Spinal cord (tissue), 10 donors: ENCODE measurements around the gene IL2RG. TPM values are rescaled to one million over a fixed set of nuclear protein-coding genes. Genes with fewer than 3 reads are reported as not detected.

Experiments
- DNase-seq, 6 donors: peaks; one replicate each; pipeline versions ENCODE4 v3.0.0 to v3.0.0-alpha.2; 2013 to 2015; ENCODE audit warnings: low spot score in 6 of 6, low read depth in 4 of 6
- H3K27ac ChIP-seq: one replicate; pipeline ENCODE4 v1.5.1; 2013; ENCODE audit warnings: low read depth, low read length, control low read depth
- H3K27me3 ChIP-seq: one replicate; pipeline ENCODE4 v1.6.1; 2013; ENCODE audit warnings: low read length; ENCODE audit not compliant: control insufficient read depth, insufficient read depth
- H3K36me3 ChIP-seq: one replicate; pipeline ENCODE4 v1.6.1; 2013; ENCODE audit warnings: low read length; ENCODE audit not compliant: control insufficient read depth, insufficient read depth
- H3K4me1 ChIP-seq: one replicate; pipeline ENCODE4 v1.6.1; 2013; ENCODE audit warnings: low read length; ENCODE audit not compliant: control insufficient read depth, insufficient read depth
- H3K4me3 ChIP-seq: one replicate; pipeline ENCODE4 v1.5.1; 2013; ENCODE audit warnings: low read depth, low read length, control low read depth
- H3K9me3 ChIP-seq: one replicate; pipeline ENCODE4 v1.6.1; 2013; ENCODE audit warnings: low read length; ENCODE audit not compliant: control insufficient read depth, insufficient read depth
- WGBS: methylation state at CpG from one replicate; pipeline ENCODE4 v1.1.5; 2013; ENCODE audit warnings: missing lambda C conversion rate; ENCODE audit not compliant: insufficient coverage; 5-methylcytosine and 5-hydroxymethylcytosine counted together
- polyA plus RNA-seq, 2 donors: library from polyadenylated mRNA; unstranded; fragments of 120-200 nt; gene quantifications; one replicate each; pipeline ENCODE4 v1.2.1, GENCODE V29; 2013; ENCODE audit not compliant: insufficient read length in 2 of 2
- total RNA-seq, 2 donors: library from RNA; depleted of rRNA in 1 of 2; stranded (reverse); fragments of 120-200 nt in 1 of 2; fragments of >200 nt in 1 of 2; gene quantifications; one replicate each; pipeline versions ENCODE4 v1.2.3 to v1.2.4, GENCODE V29; 2013 to 2014
- donor health status: healthy.

Gene IL2RG
- total and polyA plus RNA-seq, 4 donors, result 0.22 to 4.5 (median 0.94) TPM

DNA sequence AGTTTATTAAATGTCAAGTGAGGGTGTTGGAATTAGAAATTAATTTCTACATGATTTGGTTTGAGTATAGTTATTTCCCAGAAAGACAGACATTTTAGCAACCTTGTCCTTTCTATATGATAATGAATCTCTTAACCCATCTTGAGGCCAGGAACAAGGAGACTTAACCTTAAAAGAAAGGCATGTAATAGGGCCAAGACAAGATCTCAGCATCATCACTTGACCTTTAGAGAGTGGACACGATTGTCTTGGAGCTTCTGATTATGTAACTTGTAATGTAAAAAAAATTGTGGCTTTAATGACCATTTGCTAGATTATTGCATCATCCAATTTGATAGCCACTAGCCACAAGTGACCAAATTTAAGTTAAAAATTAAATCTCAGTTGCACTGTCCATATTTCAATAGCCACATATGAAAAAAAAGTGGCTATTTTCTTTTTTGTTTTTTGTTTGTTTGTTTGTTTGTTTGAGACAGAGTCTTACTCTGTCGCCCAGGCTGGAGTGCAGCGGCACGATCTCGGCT, 29.2 kb downstream of the IL2RG start:
- no peak for DNase-seq
- Histone ChIP-seq H3K36me3 (no peaks in the 10 kb centered on the region), H3K27me3 (no peaks in the 10 kb centered on the region), H3K4me3 (no peak overlapping the region), H3K27ac (no peak overlapping the region), H3K4me1 (no peaks in the 10 kb centered on the region), H3K9me3 (no peaks in the 10 kb centered on the region)
- 90% methylated on average over 4 of the region's 5 CpGs for WGBS

DNA sequence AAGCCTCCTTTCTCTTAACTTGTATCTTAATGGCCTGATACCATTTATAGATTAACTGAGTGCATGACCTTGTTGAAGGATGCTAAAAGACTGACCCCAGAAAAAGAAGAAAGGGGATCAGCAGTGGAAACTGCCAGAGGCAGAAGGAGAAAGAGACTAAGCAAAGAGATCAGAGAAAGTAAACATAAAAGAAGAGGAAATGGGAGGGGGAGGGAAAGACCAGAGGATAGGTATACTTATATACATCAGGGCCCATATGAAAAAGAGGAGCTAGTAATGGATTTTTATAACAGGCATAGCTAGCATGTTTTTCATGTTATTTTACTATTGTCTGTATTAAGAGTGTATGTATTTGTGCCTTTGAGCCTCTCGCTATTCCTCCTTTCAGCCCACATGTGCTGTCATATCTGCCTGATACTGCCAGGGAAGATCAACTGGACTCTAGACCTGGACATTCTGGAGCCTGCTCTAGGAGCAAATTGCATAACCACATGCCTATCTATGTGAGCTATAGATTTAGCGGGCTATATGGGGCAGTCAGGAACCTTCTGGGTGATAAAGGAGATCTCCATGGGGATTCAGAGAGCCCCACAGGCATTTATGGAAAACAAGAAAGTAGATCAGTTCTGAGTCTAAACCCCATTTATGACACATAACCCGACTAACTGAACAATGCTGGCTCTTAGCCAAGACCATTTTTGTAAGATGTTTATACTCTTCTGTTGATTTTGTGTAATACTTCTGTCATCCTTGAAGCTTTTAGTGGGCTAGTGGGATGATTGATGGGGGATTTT, 29.9 kb downstream of the IL2RG start:
- H3K4me1 ChIP-seq, result no peaks in the 10 kb centered on the region
- no peaks in the 10 kb centered on the region for H3K9me3 ChIP-seq
- H3K27ac ChIP-seq, result no peak overlapping the region
- WGBS, result no CpG with 5 or more reads among the region's 3 CpGs
- H3K36me3 ChIP-seq, result no peaks in the 10 kb centered on the region
- H3K4me3 ChIP-seq, result no peak overlapping the region
- H3K27me3 ChIP-seq, result no peaks in the 10 kb centered on the region
- no peak for DNase-seq

DNA sequence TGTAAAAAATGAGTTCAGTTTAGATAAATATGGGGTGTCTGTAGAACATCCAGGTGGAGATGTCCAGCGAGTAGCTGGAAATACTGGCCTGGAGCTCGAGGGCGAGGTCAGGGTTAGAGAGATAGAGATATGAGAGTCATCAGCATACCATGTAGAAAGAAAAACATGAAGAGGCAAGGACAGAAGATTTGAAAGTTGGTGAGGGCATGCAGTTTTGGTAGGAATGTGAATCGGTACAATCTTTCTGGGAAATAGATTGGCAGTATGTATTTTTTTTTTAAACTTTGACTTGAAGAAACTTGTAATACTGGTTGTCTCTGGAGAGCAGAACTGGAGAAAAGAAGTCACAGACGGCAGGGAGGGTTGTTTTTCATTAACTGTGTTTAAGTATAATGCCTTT, 40.8 kb downstream of the IL2RG start:
- no peaks in the 10 kb centered on the region for H3K27me3 ChIP-seq
- no peak overlapping the region for H3K4me3 ChIP-seq
- 63% methylated on average over 4 of the region's 5 CpGs for WGBS
- no peaks in the 10 kb centered on the region for H3K9me3 ChIP-seq
- H3K36me3 ChIP-seq, result no peaks in the 10 kb centered on the region
- H3K27ac ChIP-seq, result no peak overlapping the region
- peaks cover 3% of the 10 kb centered on the region for H3K4me1 ChIP-seq
- DNase-seq, result no peak

DNA sequence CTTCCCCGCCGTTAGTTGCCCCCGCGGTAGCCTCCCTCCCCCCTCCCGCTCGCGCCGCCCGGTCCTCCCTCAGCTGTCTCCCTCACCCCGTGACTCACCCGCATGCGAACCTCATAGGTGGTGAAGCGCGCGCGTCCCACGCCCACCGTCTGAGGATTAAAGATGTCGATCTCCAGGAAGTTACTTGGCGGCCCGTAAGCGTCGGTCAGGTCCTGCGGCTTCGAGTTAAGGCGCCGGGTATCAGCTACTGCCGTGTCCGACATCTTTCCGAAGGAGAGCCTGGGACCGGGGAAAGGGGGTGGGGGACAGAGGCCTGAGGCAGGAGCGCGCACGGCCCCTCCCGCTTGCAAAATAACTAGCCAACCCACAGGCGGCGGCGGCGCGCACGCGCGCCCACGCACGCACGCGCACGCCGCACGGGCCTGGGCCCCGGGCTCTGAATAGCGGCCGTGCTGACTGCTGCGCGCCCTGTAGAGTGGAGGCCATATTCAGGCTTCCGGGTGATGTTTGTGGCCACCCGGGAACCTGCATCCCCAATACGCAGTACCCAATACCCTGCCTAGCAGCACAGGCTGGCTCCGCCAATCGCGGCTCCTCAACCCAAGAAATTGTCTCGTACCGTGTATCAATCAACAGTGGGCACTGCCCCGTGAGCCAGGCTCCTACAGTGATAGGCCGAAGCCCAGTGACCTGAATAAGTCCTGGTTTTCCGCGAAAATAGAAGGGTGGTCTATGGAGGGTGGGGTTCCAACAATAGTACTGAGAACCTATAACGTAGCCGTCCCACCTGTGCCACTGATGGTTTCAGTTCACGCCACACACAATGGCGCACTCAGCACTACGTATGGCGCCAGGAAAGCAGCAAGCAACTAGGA, 43.1 kb downstream of the IL2RG start, which contains the start of gene SNX12:
TSS of gene SNX12 (minus strand) at position 291 of the 875 bp plus-strand sequence. CDS start at position 263, 28 bp downstream.
- Histone ChIP-seq H3K27ac (peak within 1 kb of the TSS; percentile 84), H3K4me1 (peaks cover 3% of the 10 kb centered on the region), H3K9me3 (no peaks in the 10 kb centered on the region), H3K36me3 (no peaks in the 10 kb centered on the region), H3K27me3 (no peaks in the 10 kb centered on the region), H3K4me3 (peak within 1 kb of the TSS; percentile 72)
- peak; percentile 69 to 98 (median 84) for DNase-seq
- WGBS, result 30% methylated on average over 62 of the region's 73 CpGs

DNA sequence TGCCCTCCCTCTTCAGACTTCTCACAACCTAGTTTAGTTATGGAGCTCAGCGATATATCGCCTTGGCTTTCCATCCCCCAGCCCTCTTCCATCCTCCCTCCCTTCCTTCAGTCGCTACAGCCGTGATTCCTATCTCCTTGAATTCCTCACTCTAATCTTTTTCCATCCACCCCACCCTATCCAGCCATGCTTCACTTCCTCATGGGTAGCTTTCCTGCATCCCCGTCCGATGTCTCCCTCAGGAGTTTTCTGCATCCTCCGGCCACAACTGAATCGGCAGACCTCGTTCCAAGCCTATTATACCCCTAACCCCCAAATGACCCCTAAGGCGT, 43.7 kb downstream of the IL2RG start:
- DNase-seq, result no peak
- WGBS, result 25% methylated on average over 10 of the region's 10 CpGs
- H3K4me3 ChIP-seq, result peak overlapping the region; percentile 72
- H3K9me3 ChIP-seq, result no peaks in the 10 kb centered on the region
- no peaks in the 10 kb centered on the region for H3K27me3 ChIP-seq
- H3K27ac ChIP-seq, result peak overlapping the region; percentile 84
- no peaks in the 10 kb centered on the region for H3K36me3 ChIP-seq
- H3K4me1 ChIP-seq, result peaks cover 3% of the 10 kb centered on the region

DNA sequence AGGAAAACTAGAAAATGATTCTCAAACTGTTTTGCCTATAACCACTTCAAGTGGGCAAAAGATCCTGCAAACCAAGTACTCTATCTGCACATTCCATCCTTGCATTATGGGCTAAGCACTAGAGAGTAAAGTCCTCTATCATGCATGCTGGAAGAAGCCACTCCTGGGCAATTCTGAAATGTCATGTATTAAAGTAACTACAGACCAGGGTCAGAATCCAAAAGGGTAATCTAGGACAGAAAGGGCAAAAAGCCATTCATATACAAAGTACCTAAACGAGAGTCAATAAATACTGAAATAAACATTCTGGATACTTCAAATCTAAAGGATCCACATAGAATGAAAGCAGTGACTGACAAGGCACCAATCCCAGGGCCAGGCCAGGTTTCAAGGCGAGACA, 44.3 kb downstream of the IL2RG start:
- peak overlapping the region; percentile 84 for H3K27ac ChIP-seq
- no peaks in the 10 kb centered on the region for H3K9me3 ChIP-seq
- H3K27me3 ChIP-seq, result no peaks in the 10 kb centered on the region
- H3K36me3 ChIP-seq, result no peaks in the 10 kb centered on the region
- H3K4me3 ChIP-seq, result peak overlapping the region; percentile 72
- 40% methylated on average over 2 of the region's 2 CpGs for WGBS
- no peak for DNase-seq
- H3K4me1 ChIP-seq, result peaks cover 3% of the 10 kb centered on the region

DNA sequence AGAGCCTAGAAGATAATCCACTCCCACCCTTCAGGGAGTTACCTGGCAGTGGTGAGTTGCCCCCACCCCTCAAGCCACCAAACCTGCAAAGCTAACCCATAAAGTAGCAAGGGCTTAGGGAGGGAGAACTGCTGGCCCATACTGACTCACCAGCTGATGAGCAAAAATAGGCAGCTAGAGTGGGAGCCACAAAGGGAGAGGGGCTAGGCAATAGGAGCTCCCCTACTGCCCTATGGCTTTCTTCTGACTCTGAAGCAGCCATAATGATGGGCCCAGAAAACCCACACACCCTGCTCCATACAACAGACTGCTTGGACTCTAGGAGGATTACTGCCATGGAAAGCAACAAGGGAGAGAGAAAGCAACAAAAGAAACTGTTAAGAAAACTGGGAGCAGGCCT, 51.2 kb downstream of the IL2RG start:
- H3K36me3 ChIP-seq, result peaks cover 18% of the 10 kb centered on the region
- no peaks in the 10 kb centered on the region for H3K27me3 ChIP-seq
- H3K9me3 ChIP-seq, result no peaks in the 10 kb centered on the region
- no peak for DNase-seq
- H3K27ac ChIP-seq, result no peak overlapping the region
- no peaks in the 10 kb centered on the region for H3K4me1 ChIP-seq
- H3K4me3 ChIP-seq, result no peak overlapping the region

DNA sequence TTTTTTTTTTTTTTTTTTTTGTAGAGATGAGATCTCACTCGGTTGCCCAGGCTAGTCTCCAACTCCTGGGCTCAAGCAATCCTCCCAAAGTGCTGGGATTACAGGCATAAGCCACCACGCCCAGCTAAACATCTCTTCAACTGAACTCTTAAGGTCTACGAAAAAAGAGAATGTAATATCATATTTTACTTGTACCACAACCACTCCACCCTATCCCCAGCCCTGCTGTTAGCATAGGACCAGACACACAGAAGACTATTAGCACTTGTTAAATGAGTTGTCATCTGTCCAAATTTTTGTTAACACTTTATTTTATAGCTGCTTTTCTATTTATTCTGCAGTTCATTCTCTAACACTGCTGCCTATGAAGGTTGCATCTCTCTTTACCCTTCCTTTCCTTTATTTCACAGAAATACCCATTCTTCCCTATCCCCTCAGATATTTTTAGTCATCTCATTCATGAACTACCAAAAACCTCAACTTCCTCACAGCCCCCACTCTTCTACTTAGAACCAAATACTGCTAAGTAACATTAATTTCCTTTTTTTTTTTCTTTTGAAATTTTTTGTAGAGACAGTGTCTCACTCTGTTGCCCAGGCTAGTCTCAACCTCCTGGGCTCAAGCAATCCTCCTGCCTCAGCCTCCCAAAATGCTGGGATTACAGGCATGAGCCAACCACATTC, 53.4 kb downstream of the IL2RG start:
- WGBS, result no CpG with 5 or more reads among the region's 3 CpGs
- Histone ChIP-seq H3K27me3 (no peaks in the 10 kb centered on the region), H3K36me3 (peaks cover 18% of the 10 kb centered on the region), H3K4me1 (peaks cover 3% of the 10 kb centered on the region), H3K4me3 (no peak overlapping the region), H3K9me3 (no peaks in the 10 kb centered on the region), H3K27ac (no peak overlapping the region)
- no peak for DNase-seq
